Measurements from ENCODE around the gene PINK1. TPM values are rescaled to one million over a fixed set of nuclear protein-coding genes. Genes with fewer than 3 reads are reported as not detected.

PINK1 gene
- total RNA-seq, 1 experiment from 2014 or later, result 48.6 TPM

DNA sequence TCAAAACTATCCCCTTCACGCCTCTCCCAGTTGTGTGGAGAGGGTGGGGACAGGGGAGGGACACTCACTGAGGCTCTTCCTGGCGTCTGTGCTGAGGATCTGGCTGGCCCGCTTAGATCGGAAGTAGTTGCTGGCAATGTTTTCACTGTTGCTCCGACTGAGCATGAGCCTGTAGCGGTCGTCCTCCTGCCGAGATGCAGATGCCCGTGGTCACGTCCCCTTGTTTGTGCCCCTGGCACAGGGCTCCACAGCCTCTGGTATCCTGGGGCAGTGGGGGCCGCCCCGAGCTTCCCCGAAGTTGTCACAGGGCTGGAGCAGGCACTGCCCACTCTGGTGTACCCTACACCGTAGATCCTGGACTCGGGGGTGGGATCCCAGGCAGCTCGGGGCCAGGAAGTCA, 32.9 kb downstream of the PINK1 start:
- Histone ChIP-seq H3K27me3 (ENCODE audit: insufficient read depth, low read depth) (no peaks in the 10 kb centered on the region), H3K9me2 (ENCODE audit: insufficient read depth) (no peaks in the 10 kb centered on the region), H3F3A (ENCODE audit: insufficient read depth, low read depth) (no peaks in the 10 kb centered on the region), H3K4me2 (no peak overlapping the region), H4K20me1 (ENCODE audit: insufficient read depth) (no peaks in the 10 kb centered on the region), H3K79me2 (ENCODE audit: low read depth) (peaks cover under 1% of the 10 kb centered on the region), H3K27ac (no peak overlapping the region), H3K4me1 (replicated peaks; ENCODE audit: insufficient read depth) (no peaks in the 10 kb centered on the region; the same call in 1 of the 2 replicates), H3K9me3 (ENCODE audit: insufficient read depth, low read depth) (no peaks in the 10 kb centered on the region), H3K4me3 (no peak overlapping the region), H3K36me3 (ENCODE audit: low read depth) (no peaks in the 10 kb centered on the region), H2AFZ (no peak overlapping the region)
- intact Hi-C loops (cut with micrococcal nuclease; ENCODE audit: unreplicated experiment), result no loop called here
- BruUV-seq (replicated peaks), result no TSS peak
- TF ChIP-seq, protein P1, sequence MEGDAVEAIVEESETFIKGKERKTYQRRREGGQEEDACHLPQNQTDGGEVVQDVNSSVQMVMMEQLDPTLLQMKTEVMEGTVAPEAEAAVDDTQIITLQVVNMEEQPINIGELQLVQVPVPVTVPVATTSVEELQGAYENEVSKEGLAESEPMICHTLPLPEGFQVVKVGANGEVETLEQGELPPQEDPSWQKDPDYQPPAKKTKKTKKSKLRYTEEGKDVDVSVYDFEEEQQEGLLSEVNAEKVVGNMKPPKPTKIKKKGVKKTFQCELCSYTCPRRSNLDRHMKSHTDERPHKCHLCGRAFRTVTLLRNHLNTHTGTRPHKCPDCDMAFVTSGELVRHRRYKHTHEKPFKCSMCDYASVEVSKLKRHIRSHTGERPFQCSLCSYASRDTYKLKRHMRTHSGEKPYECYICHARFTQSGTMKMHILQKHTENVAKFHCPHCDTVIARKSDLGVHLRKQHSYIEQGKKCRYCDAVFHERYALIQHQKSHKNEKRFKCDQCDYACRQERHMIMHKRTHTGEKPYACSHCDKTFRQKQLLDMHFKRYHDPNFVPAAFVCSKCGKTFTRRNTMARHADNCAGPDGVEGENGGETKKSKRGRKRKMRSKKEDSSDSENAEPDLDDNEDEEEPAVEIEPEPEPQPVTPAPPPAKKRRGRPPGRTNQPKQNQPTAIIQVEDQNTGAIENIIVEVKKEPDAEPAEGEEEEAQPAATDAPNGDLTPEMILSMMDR (conservative IDR thresholded peaks at IDR 0.05), result no peak
- no peak for TF ChIP-seq EZH2 (IDR thresholded peaks at IDR 0.05; ENCODE audit: low read depth)
- no peak for DNase-seq
- CTCF ChIA-PET, result no interaction called here
- POLR2A ChIA-PET (ENCODE audit: unreplicated experiment), result no interaction called here

DNA sequence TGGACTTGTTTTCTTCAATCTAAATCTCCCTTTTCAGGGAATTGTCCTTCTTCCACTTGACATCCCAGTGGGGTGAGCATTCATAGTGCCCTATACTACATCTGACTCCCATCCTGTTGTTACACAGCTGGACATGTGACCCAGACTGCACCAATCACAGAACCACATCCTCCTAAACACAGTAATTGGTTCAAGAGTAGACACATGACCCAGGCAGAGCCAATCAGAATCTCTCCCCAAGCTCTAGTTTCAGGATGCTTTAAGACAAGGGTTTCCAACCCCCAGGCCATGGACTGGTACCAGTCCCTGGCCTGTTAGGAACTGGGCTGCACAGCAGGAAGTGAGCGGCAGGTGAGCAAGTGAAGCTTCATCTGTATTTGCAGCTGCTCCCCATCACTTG, 33.5 kb downstream of the PINK1 start:
- H3F3A ChIP-seq (ENCODE audit: insufficient read depth, low read depth), result no peaks in the 10 kb centered on the region
- TF ChIP-seq EZH2 (IDR thresholded peaks at IDR 0.05; ENCODE audit: low read depth), result no peak
- TF ChIP-seq, protein P1 (conservative IDR thresholded peaks at IDR 0.05), result no peak
- H3K79me2 ChIP-seq (ENCODE audit: low read depth), result no peaks in the 10 kb centered on the region
- H4K20me1 ChIP-seq (ENCODE audit: insufficient read depth), result no peaks in the 10 kb centered on the region
- H3K27ac ChIP-seq, result no peak overlapping the region
- no peaks in the 10 kb centered on the region; the same call in 1 of the 2 replicates for H3K4me1 ChIP-seq (replicated peaks; ENCODE audit: insufficient read depth)
- H3K4me3 ChIP-seq, result no peak overlapping the region
- no TSS peak for BruUV-seq (replicated peaks)
- no peaks in the 10 kb centered on the region for H3K27me3 ChIP-seq (ENCODE audit: insufficient read depth, low read depth)
- POLR2A ChIA-PET (ENCODE audit: unreplicated experiment), result no interaction called here
- no peak overlapping the region for H3K4me2 ChIP-seq
- intact Hi-C loops (cut with micrococcal nuclease; ENCODE audit: unreplicated experiment), result no loop called here
- no peaks in the 10 kb centered on the region for H3K9me2 ChIP-seq (ENCODE audit: insufficient read depth)
- CTCF ChIA-PET, result no interaction called here
- H3K36me3 ChIP-seq (ENCODE audit: low read depth), result no peaks in the 10 kb centered on the region
- no peak overlapping the region for H2AFZ ChIP-seq
- H3K9me3 ChIP-seq (ENCODE audit: insufficient read depth, low read depth), result no peaks in the 10 kb centered on the region
- no peak for DNase-seq

DNA sequence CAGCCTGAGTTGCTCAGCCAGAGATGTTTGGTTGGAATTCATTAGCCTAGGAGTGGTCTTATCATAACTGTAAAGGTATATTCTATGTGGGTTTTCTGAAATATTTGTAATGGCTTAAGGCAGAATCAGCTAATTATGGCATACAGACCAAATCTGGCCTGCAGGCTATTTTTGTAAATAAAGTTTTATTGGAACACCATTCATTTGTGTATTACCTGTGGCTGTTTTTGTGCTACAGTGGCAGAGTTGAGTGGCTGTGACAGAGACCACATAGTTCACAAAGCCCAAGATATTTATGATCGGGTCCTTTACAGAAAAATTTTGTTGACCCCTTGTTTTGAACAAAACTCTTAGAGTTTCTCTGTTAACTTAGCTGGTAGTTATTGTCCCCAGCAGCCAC, 35.3 kb downstream of the PINK1 start:
- H3K27me3 ChIP-seq (ENCODE audit: insufficient read depth, low read depth), result no peaks in the 10 kb centered on the region
- H3K4me1 ChIP-seq (replicated peaks; ENCODE audit: insufficient read depth), result no peaks in the 10 kb centered on the region
- no peaks in the 10 kb centered on the region for H3K9me2 ChIP-seq (ENCODE audit: insufficient read depth)
- H3K79me2 ChIP-seq (ENCODE audit: low read depth), result no peaks in the 10 kb centered on the region
- DNase-seq, result no peak
- CTCF ChIA-PET, result no interaction called here
- BruUV-seq (replicated peaks), result no TSS peak
- H2AFZ ChIP-seq, result no peak overlapping the region
- no peaks in the 10 kb centered on the region for H3K36me3 ChIP-seq (ENCODE audit: low read depth)
- H3F3A ChIP-seq (ENCODE audit: insufficient read depth, low read depth), result no peaks in the 10 kb centered on the region
- intact Hi-C loops (cut with micrococcal nuclease; ENCODE audit: unreplicated experiment), result no loop called here
- TF ChIP-seq, protein P1 (conservative IDR thresholded peaks at IDR 0.05), result no peak
- no peak for TF ChIP-seq EZH2 (IDR thresholded peaks at IDR 0.05; ENCODE audit: low read depth)
- H4K20me1 ChIP-seq (ENCODE audit: insufficient read depth), result no peaks in the 10 kb centered on the region
- no peaks in the 10 kb centered on the region for H3K9me3 ChIP-seq (ENCODE audit: insufficient read depth, low read depth)
- H3K27ac ChIP-seq, result no peak overlapping the region
- POLR2A ChIA-PET (ENCODE audit: unreplicated experiment), result no interaction called here
- no peak overlapping the region for H3K4me2 ChIP-seq
- no peak overlapping the region for H3K4me3 ChIP-seq
